ENCODE measurements around the gene SOCS4.
"Not testable (repeated sequence)": the region's sequence is repeated elsewhere in the genome, so short reads cannot be mapped to it uniquely, and the experiment has no call there.

Gene SOCS4

GRCh38 chr14:55054098-55054497 is 27.1 kb downstream of the SOCS4 start:
- ChIA-PET CTCF (interaction anchor here (1.5 to 2.0 kb wide), 3 partner anchors 9 to 16 kb away, joined by 4 to 10 read pairs (median 6); no protein-coding TSS in a partner anchor), POLR2A (interaction anchor here (0.7 kb wide), 1 partner anchor 25 kb away, joined by 9 read pairs; no protein-coding TSS in a partner anchor)
- DNase-seq (ENCODE audit: extremely low spot score) = no peak
- TF ChIP-seq CTCF (IDR thresholded peaks at IDR 0.05; ENCODE audit: control extremely low read depth, extremely low read depth, low read depth, missing control alignments) = no peak

GRCh38 chr14:55057919-55058318 is 30.9 kb downstream of the SOCS4 start:
- TF ChIP-seq CTCF (IDR thresholded peaks at IDR 0.05; ENCODE audit: control extremely low read depth, extremely low read depth, low read depth, missing control alignments) = no peak
- CTCF ChIA-PET = interaction anchor here (1.0 kb wide), 1 partner anchor 102 kb away, joined by 3 read pairs; no protein-coding TSS in a partner anchor
- POLR2A ChIA-PET = no interaction called here
- DNase-seq (ENCODE audit: extremely low spot score) = no peak

GRCh38 chr14:55059333-55059732 is 32.3 kb downstream of the SOCS4 start:
- TF ChIP-seq CTCF (IDR thresholded peaks at IDR 0.05; ENCODE audit: control extremely low read depth, extremely low read depth, low read depth, missing control alignments) = no peak
- DNase-seq (ENCODE audit: extremely low spot score) = no peak
- ChIA-PET POLR2A (interaction anchor here (1.2 kb wide), 1 partner anchor 8 kb away, joined by 3 read pairs; the partner anchor contains the start of gene MAPK1IP1L), CTCF (interaction anchor here (0.7 to 3.0 kb wide), 5 partner anchors 8 to 313 kb away, joined by 3 to 22 read pairs (median 3); partner anchors contain the start of gene MAPK1IP1L)

GRCh38 chr14:55062517-55063351 is 35.7 kb downstream of the SOCS4 start:
- POLR2A ChIA-PET = interaction anchor here (0.6 to 1.3 kb wide), 2 partner anchors 36 to 40 kb away, joined by 3 read pairs; partner anchors contain the start of genes SOCS4 and WDHD1
- CTCF ChIA-PET = interaction anchor here (0.9 to 4.3 kb wide), 5 partner anchors 9 to 32 kb away, joined by 3 to 23 read pairs (median 5); partner anchors contain the start of gene MAPK1IP1L
- no peak for TF ChIP-seq CTCF (IDR thresholded peaks at IDR 0.05; ENCODE audit: control extremely low read depth, extremely low read depth, low read depth, missing control alignments)
- DNase-seq (ENCODE audit: extremely low spot score) = no peak

GRCh38 chr14:55064896-55065295 is 37.9 kb downstream of the SOCS4 start:
- ChIA-PET POLR2A (interaction anchor here (1.0 kb wide), 2 partner anchors 13 to 127 kb away, joined by 3 read pairs; partner anchors contain the start of gene DLGAP5), CTCF (interaction anchor here (1.4 to 4.3 kb wide), 4 partner anchors 10 to 39 kb away, joined by 3 to 23 read pairs (median 7); partner anchors contain the start of gene MAPK1IP1L)

GRCh38 chr14:55065411-55065810 is 38.4 kb downstream of the SOCS4 start:
- DNase-seq (ENCODE audit: extremely low spot score) = no peak
- POLR2A ChIA-PET = interaction anchor here (0.9 to 1.0 kb wide), 3 partner anchors 10 to 126 kb away, joined by 3 to 5 read pairs (median 3); partner anchors contain the start of gene DLGAP5
- no peak for TF ChIP-seq CTCF (IDR thresholded peaks at IDR 0.05; ENCODE audit: control extremely low read depth, extremely low read depth, low read depth, missing control alignments)
- CTCF ChIA-PET = interaction anchor here (0.9 to 4.3 kb wide), 10 partner anchors 9 to 39 kb away, joined by 3 to 23 read pairs (median 4); partner anchors contain the start of gene MAPK1IP1L

More at GRCh38 chr14:55064896-55065295, 37.9 kb downstream of the SOCS4 start:
- DNase-seq (ENCODE audit: extremely low spot score) = not testable (repeated sequence)
